H1 (cell line): Measurements from ENCODE around the gene CRYGS. TPM values are rescaled to one million over a fixed set of nuclear protein-coding genes. Genes with fewer than 3 reads are reported as not detected.
A peak's percentile ranks its signal among the peaks of the same experiment; 100 is the strongest.

Experiments used
- CTCF ChIA-PET: fragments of 300-600 bp; sonication (Branson Sonifier 250); formaldehyde crosslinking; loops from one replicate; lab custom pipeline; 2021; ENCODE audit not compliant: partially characterized antibody; lab: Charles Lee
- POLR2A ChIA-PET: fragments of 300-600 bp; sonication (Branson Sonifier 250); formaldehyde crosslinking; loops from one replicate; lab custom pipeline; 2021; ENCODE audit warnings: inconsistent platforms; ENCODE audit not compliant: partially characterized antibody; lab: Charles Lee
- DNase-seq, 2 experiments: peaks; one replicate each; pipeline versions ENCODE4 v3.0.0 to v3.0.0-alpha.2; 2010 to 2022; ENCODE audit warnings: low spot score in 2 of 2, low read depth in 1 of 2, mixed read lengths in 1 of 2
- FAIRE-seq: peaks from 2 replicates; lab custom pipeline; 2011; peaks lifted over from hg19 to GRCh38; lab: Jason Lieb, UNC
- H2AFZ ChIP-seq: 2 replicates; pipeline ENCODE4 v1.8.1; 2012; ENCODE audit warnings: low read length, inconsistent platforms
- H2AK5ac ChIP-seq: 2 replicates; pipeline ENCODE4 v1.6.1; 2013; ENCODE audit warnings: low read depth, low read length
- H2BK120ac ChIP-seq: replicated peaks from 2 replicates; pipeline ENCODE3; 2013; ENCODE audit warnings: low read depth, low read length, inconsistent platforms
- H2BK12ac ChIP-seq: 2 replicates; pipeline ENCODE4 v1.6.1; 2013; ENCODE audit warnings: low read depth, low read length
- H2BK15ac ChIP-seq: 2 replicates; pipeline ENCODE4 v1.6.1; 2013; ENCODE audit warnings: low read length
- H2BK20ac ChIP-seq: 2 replicates; pipeline ENCODE4 v1.6.1; 2013; ENCODE audit warnings: low read length
- H2BK5ac ChIP-seq: 2 replicates; pipeline ENCODE4 v1.6.1; 2013; ENCODE audit warnings: low read depth, low read length
- H3K14ac ChIP-seq: 2 replicates; pipeline ENCODE4 v1.6.1; 2013; ENCODE audit warnings: inconsistent platforms; ENCODE audit not compliant: insufficient read length
- H3K18ac ChIP-seq: 2 replicates; pipeline ENCODE4 v1.6.1; 2013; ENCODE audit warnings: low read length; ENCODE audit errors: extremely low read depth
- H3K23ac ChIP-seq: 2 replicates; pipeline ENCODE4 v1.6.1; 2013; ENCODE audit warnings: inconsistent platforms; ENCODE audit not compliant: insufficient read length
- H3K23me2 ChIP-seq: 2 replicates; pipeline ENCODE4 v1.6.1; 2013; ENCODE audit warnings: low read depth, low read length
- H3K27ac ChIP-seq: 2 replicates; pipeline ENCODE4 v1.6.1; 2011; ENCODE audit warnings: low read depth, low read length, inconsistent platforms
- H3K27me3 ChIP-seq, 4 experiments: replicated peaks in 1 of 4; 1 replicate in 1 of 4; 2 replicates in 3 of 4; pipeline versions ENCODE4 v1.6.1 to v1.8.1; 2011 to 2013; ENCODE audit warnings: low read length in 3 of 4, mild to moderate bottlenecking in 3 of 4, inconsistent platforms in 2 of 4, mixed read lengths in 2 of 4, moderate library complexity in 1 of 4; ENCODE audit not compliant: control insufficient read depth in 3 of 4, insufficient read depth in 3 of 4; ENCODE audit errors: extremely low read depth in 1 of 4
- H3K36me3 ChIP-seq, 4 experiments: 2 replicates each; pipeline versions ENCODE4 v1.6.1 to v1.8.1; 2011 to 2013; ENCODE audit warnings: mild to moderate bottlenecking in 4 of 4, low read length in 3 of 4, moderate library complexity in 2 of 4, control low read depth in 1 of 4, inconsistent platforms in 1 of 4; ENCODE audit not compliant: insufficient read depth in 4 of 4, control insufficient read depth in 2 of 4
- H3K4ac ChIP-seq: replicated peaks from 2 replicates; pipeline ENCODE3; 2013; ENCODE audit warnings: low read length, low read depth, mixed read lengths, inconsistent platforms; ENCODE audit not compliant: insufficient read length
- H3K4me1 ChIP-seq, 4 experiments: replicated peaks in 1 of 4; 1 replicate in 1 of 4; 2 replicates in 3 of 4; pipeline versions ENCODE4 v1.6.1 to v1.8.1; 2011 to 2013; ENCODE audit warnings: low read length in 3 of 4, inconsistent platforms in 2 of 4, mixed read lengths in 1 of 4; ENCODE audit not compliant: insufficient read depth in 4 of 4, control insufficient read depth in 3 of 4
- H3K4me2 ChIP-seq, 2 experiments: 2 replicates each; pipeline versions ENCODE4 v1.6.1 to v1.8.1; 2011 to 2013; ENCODE audit warnings: low read depth in 2 of 2, low read length in 2 of 2, control low read depth in 1 of 2, inconsistent platforms in 1 of 2, mild to moderate bottlenecking in 1 of 2; ENCODE audit not compliant: insufficient read depth in 1 of 2
- H3K4me3 ChIP-seq, 4 experiments: fragments of 200-600, 300-600 bp in 1 of 4; sonication (generic), shearing (Covaris generic), sonication (Bioruptor Twin) in 1 of 4; 2 replicates each; pipeline versions ENCODE4 v1.5.1 to v1.8.1; 2011 to 2016; ENCODE audit warnings: low read length in 4 of 4, low read depth in 3 of 4, control low read depth in 2 of 4, inconsistent platforms in 2 of 4, mild to moderate bottlenecking in 2 of 4, mixed read lengths in 1 of 4, moderate library complexity in 1 of 4; ENCODE audit not compliant: insufficient read depth in 2 of 4; ENCODE audit errors: extremely low read depth in 1 of 4
- H3K56ac ChIP-seq: replicated peaks from 2 replicates; pipeline ENCODE3; 2013; ENCODE audit warnings: low read depth, mild to moderate bottlenecking, mixed read lengths, low read length, inconsistent platforms; ENCODE audit not compliant: insufficient read length
- H3K79me1 ChIP-seq: 2 replicates; pipeline ENCODE4 v1.6.1; 2013; ENCODE audit warnings: low read depth, low read length, control low read depth
- H3K79me2 ChIP-seq, 2 experiments: 2 replicates each; pipeline versions ENCODE4 v1.6.1 to v1.8.1; 2012 to 2013; ENCODE audit warnings: low read length in 2 of 2, mild to moderate bottlenecking in 2 of 2, inconsistent platforms in 1 of 2; ENCODE audit not compliant: insufficient read depth in 2 of 2, control insufficient read depth in 1 of 2
- H3K9ac ChIP-seq, 4 experiments: replicated peaks in 1 of 4; 1 replicate in 1 of 4; 2 replicates in 3 of 4; pipeline versions ENCODE4 v1.6.1 to v1.8.1; 2011 to 2013; ENCODE audit warnings: low read depth in 3 of 4, low read length in 3 of 4, control low read depth in 2 of 4, mild to moderate bottlenecking in 2 of 4, moderate library complexity in 2 of 4, inconsistent platforms in 1 of 4; ENCODE audit errors: extremely low read depth in 1 of 4
- H3K9me3 ChIP-seq, 2 experiments: 2 replicates each; pipeline versions ENCODE4 v1.6.1 to v1.8.1; 2012 to 2013; ENCODE audit warnings: mild to moderate bottlenecking in 2 of 2, moderate library complexity in 2 of 2, control low read depth in 1 of 2, inconsistent platforms in 1 of 2, low read depth in 1 of 2, low read length in 1 of 2, mixed read lengths in 1 of 2; ENCODE audit not compliant: insufficient read depth in 2 of 2
- H4K20me1 ChIP-seq, 2 experiments: replicated peaks in 1 of 2; 2 replicates each; pipeline versions ENCODE3 to v1.8.1; 2011 to 2013; ENCODE audit warnings: inconsistent platforms in 2 of 2, low read length in 2 of 2, mild to moderate bottlenecking in 1 of 2; ENCODE audit not compliant: insufficient read depth in 2 of 2, control insufficient read depth in 1 of 2
- H4K5ac ChIP-seq: 2 replicates; pipeline ENCODE4 v1.6.1; 2013; ENCODE audit warnings: low read length, low read depth, mixed read lengths, inconsistent platforms; ENCODE audit not compliant: insufficient read length
- H4K8ac ChIP-seq: 2 replicates; pipeline ENCODE4 v1.8.0; 2013; ENCODE audit warnings: mild to moderate bottlenecking, moderate library complexity, low read length, inconsistent platforms; ENCODE audit not compliant: insufficient read depth; ENCODE audit errors: extremely low read depth
- H4K91ac ChIP-seq: replicated peaks from 2 replicates; pipeline ENCODE3; 2013; ENCODE audit warnings: low read length, mixed read lengths, inconsistent platforms; ENCODE audit not compliant: insufficient read length
- EZH2 ChIP-seq: fragments of 200-600 bp; sonication (generic); IDR thresholded peaks from 2 replicates; pipeline ENCODE4 v1.7.1; 2012; ENCODE audit warnings: low read depth, mild to moderate bottlenecking, moderate library complexity, low read length, inconsistent platforms; ENCODE audit not compliant: severe bottlenecking
- HDAC2 ChIP-seq, 2 experiments: fragments of 300-600 bp in 1 of 2; sonication (generic) in 1 of 2; IDR thresholded peaks; 2 replicates each; pipeline ENCODE4 v1.6.1; 2011 to 2012; ENCODE audit warnings: low read depth in 2 of 2, low read length in 2 of 2, mild to moderate bottlenecking in 2 of 2, moderate library complexity in 2 of 2, borderline replicate concordance in 1 of 2, inconsistent platforms in 1 of 2
- NRF1 ChIP-seq: IDR thresholded peaks from 2 replicates; pipeline ENCODE4 v1.6.1; 2011; ENCODE audit warnings: mild to moderate bottlenecking, low read depth, low read length, improper control_type of control experiment
- TAF1 ChIP-seq: IDR thresholded peaks from 2 replicates; pipeline ENCODE4 v1.6.1; 2011; ENCODE audit warnings: mild to moderate bottlenecking, low read depth, low read length
- WGBS, 2 experiments: shearing (Covaris generic) in 1 of 2; methylation state at CpG; one replicate each; pipeline versions ENCODE4 v1.1.6 to v1.1.7; 2013 to 2015; ENCODE audit warnings: low lambda C conversion rate in 2 of 2, mixed read lengths in 2 of 2, inconsistent platforms in 1 of 2, low coverage in 1 of 2, missing lambda C conversion rate in 1 of 2; ENCODE audit not compliant: insufficient replicate concordance in 2 of 2, insufficient coverage in 1 of 2, insufficient read length in 1 of 2; ENCODE audit errors: extremely low coverage in 1 of 2, missing lambda C conversion rate in 1 of 2; 5-methylcytosine and 5-hydroxymethylcytosine counted together
- polyA plus RNA-seq, 7 experiments: library from polyadenylated mRNA; depleted of rRNA in 3 of 7; stranded (reverse) in 5 of 7; unstranded in 2 of 7; fragments of >200 nt in 5 of 7; fragments of 200-250 nt in 2 of 7; gene quantifications; 1 replicate in 5 of 7; 2 replicates in 1 of 7; 4 replicates in 1 of 7; pipeline versions ENCODE4 v1.2.1 to v1.2.3, GENCODE V29; 2011 to 2013; ENCODE audit warnings: missing spikeins in 2 of 7, mixed read lengths in 2 of 7
- total RNA-seq: library from RNA; stranded (reverse); fragmentation: NEBNext Ultra II Directional; extraction: Animal tissue kit (Norgen Biotek cat#: 25700); gene quantifications from 2 replicates; pipeline ENCODE4 v1.2.1, GENCODE V29; 2021

CRYGS gene
- total and polyA plus RNA-seq, 2 of the 8 experiments (the other 6 are each of a cell fraction or from before 2014, with no cell fraction given): 1.5 to 1.8 TPM

DNA sequence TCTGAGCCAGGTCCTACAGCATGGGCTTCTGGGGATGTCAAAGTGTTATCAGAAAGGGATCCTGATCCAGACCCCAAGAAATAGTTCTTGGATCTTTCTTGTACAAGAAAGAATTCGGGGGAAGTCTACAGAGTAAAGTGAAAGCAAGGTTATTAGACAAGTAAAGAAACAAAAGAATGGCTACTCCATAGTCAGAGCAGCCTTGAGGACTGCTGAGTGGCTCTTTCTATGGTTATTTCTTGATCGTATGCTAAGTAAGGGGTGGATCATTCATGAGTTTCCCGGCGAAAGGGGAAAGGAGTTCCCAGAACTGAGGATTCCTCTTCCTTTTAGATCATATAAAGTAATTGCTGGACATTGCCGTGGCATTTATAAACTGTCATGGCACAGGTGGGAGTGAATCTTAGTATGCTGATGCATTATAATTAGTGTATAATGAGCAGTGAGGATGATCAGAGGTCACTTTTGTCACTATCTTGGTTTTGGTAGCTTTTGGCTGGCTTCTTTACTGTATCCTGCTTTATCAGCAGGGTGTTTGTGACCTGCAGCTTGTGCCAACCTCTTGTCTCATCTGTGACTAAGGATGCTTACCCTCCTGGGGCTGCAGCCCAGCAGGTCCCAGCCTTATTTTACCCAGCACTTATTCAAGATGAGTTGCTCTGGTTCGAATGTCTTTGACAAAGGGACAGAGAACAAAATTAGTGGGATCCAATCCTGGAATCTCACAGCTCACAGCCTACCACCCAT is 41.0 kb downstream of the CRYGS start:
- no peak overlapping the region for H2BK15ac ChIP-seq
- no peak overlapping the region for H3K9ac ChIP-seq
- no peaks in the 10 kb centered on the region for H3K36me3 ChIP-seq
- H2AFZ ChIP-seq: peak overlapping the region; percentile 11; the same call in 1 of the 2 replicates
- H3K56ac ChIP-seq: no peak overlapping the region
- H3K23me2 ChIP-seq: no peaks in the 10 kb centered on the region
- H3K14ac ChIP-seq: no peak overlapping the region
- no peaks in the 10 kb centered on the region for H4K20me1 ChIP-seq
- H3K4me1 ChIP-seq: peaks cover 0 to 3% (median 2%) of the 10 kb centered on the region in 4 experiments; a peak in 2 of 7 replicates
- no peak overlapping the region for H4K91ac ChIP-seq
- FAIRE-seq (no peak), DNase-seq (peak in 1 of 2 experiments; percentile 27)
- H4K5ac ChIP-seq: no peak overlapping the region
- H3K23ac ChIP-seq: no peak overlapping the region
- no peak overlapping the region; the same call in 1 of the 2 replicates for H4K8ac ChIP-seq
- H3K27ac ChIP-seq: no peak overlapping the region
- H2BK20ac ChIP-seq: no peak overlapping the region
- no peaks in the 10 kb centered on the region for H3K79me2 ChIP-seq
- no peak overlapping the region for H3K4me3 ChIP-seq
- no peaks in the 10 kb centered on the region; a peak in 1 of 7 replicates for H3K27me3 ChIP-seq
- H2BK5ac ChIP-seq: no peak overlapping the region
- no peak overlapping the region for H3K4me2 ChIP-seq
- H2BK12ac ChIP-seq: no peak overlapping the region
- no peaks in the 10 kb centered on the region for H3K9me3 ChIP-seq
- ChIA-PET CTCF (interaction anchor here (0.8 to 2.9 kb wide), 5 partner anchors 10 to 465 kb away, joined by 3 to 13 read pairs (median 3); no protein-coding TSS in a partner anchor), POLR2A (interaction anchor here (1.5 kb wide), 1 partner anchor 26 kb away, joined by 3 read pairs; no protein-coding TSS in a partner anchor)
- H3K18ac ChIP-seq: no peak overlapping the region
- no peak overlapping the region for H2AK5ac ChIP-seq
- H2BK120ac ChIP-seq: no peak overlapping the region
- TF ChIP-seq HDAC2 (IDR thresholded peaks at IDR 0.05; ENCODE audit: borderline replicate concordance in 1 of 2, low read depth in 2 of 2, low read length in 2 of 2) (no peak), EZH2 (no peak), NRF1 (no peak), TAF1 (no peak)
- TF ChIP-seq, all 59 proteins: peak for 0
- no peak overlapping the region for H3K4ac ChIP-seq
- 83% methylated on average over 6 of the region's 6 CpGs; no CpG with 5 or more reads in 1 of the 2 experiments for WGBS, 2 experiments
- H3K79me1 ChIP-seq: no peaks in the 10 kb centered on the region
